Measurements from ENCODE around the gene PRAMEF7.
"Not testable (repeated sequence)": the region's sequence is repeated elsewhere in the genome, so short reads cannot be mapped to it uniquely, and the experiment has no call there.

GRCh38 chr1:12947480-12947879, 31.1 kb downstream of the PRAMEF7 start, which contains the start of gene PRAMEF6:
- TF ChIP-seq CTCF, POLR2AphosphoS5 (IDR thresholded peaks at IDR 0.05): not testable (repeated sequence)

Data from breast epithelium (tissue), 3 donors.